ENCODE results near the gene DRC3.

Gene DRC3

DNA sequence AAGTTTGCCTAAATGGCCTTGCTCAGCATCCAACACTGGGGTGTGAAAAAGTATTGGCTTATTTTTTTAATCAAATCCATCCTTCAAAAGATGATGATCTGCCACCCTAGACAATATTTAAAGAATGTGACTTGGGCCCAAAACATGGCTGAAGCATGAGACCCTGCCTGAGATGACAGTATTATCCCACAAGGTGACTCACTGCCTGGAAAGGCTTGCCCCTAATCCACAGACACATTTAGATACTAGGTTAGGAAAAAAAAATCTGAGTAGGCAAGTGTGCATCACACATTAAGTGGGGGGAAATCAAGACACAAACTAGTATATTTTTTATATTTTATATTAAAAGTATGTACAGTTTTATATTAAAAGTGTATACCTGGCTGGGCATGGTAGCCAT is 38.9 kb upstream of the DRC3 start:
- no peak overlapping the region for H3K9ac ChIP-seq (ENCODE audit: low read depth, low read length, poor library complexity, severe bottlenecking)
- no peak overlapping the region for H3K4me3 ChIP-seq (ENCODE audit: low read length, poor library complexity, severe bottlenecking)
- no peaks in the 10 kb centered on the region; the same call in 1 of the 2 replicates for H3K79me2 ChIP-seq (ENCODE audit: insufficient read depth, low read length)
- H3K36me3 ChIP-seq (ENCODE audit: insufficient read depth, low read length): no peaks in the 10 kb centered on the region
- TF ChIP-seq EZH2phosphoT487 (IDR thresholded peaks at IDR 0.05; ENCODE audit: borderline replicate concordance): no peak
- TF ChIP-seq, protein P1, sequence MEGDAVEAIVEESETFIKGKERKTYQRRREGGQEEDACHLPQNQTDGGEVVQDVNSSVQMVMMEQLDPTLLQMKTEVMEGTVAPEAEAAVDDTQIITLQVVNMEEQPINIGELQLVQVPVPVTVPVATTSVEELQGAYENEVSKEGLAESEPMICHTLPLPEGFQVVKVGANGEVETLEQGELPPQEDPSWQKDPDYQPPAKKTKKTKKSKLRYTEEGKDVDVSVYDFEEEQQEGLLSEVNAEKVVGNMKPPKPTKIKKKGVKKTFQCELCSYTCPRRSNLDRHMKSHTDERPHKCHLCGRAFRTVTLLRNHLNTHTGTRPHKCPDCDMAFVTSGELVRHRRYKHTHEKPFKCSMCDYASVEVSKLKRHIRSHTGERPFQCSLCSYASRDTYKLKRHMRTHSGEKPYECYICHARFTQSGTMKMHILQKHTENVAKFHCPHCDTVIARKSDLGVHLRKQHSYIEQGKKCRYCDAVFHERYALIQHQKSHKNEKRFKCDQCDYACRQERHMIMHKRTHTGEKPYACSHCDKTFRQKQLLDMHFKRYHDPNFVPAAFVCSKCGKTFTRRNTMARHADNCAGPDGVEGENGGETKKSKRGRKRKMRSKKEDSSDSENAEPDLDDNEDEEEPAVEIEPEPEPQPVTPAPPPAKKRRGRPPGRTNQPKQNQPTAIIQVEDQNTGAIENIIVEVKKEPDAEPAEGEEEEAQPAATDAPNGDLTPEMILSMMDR (conservative IDR thresholded peaks at IDR 0.05; ENCODE audit: low read length): no peak
- no peaks in the 10 kb centered on the region for H3K9me3 ChIP-seq (ENCODE audit: insufficient read depth, low read depth, low read length)
- no peak overlapping the region for H2AFZ ChIP-seq (ENCODE audit: low read length)
- no peaks in the 10 kb centered on the region for H3F3A ChIP-seq (ENCODE audit: low read depth)
- H3K4me2 ChIP-seq (ENCODE audit: low read depth, low read length, poor library complexity, severe bottlenecking): no peak overlapping the region
- H3K27me3 ChIP-seq (ENCODE audit: insufficient read depth, low read length, poor library complexity, severe bottlenecking): no peaks in the 10 kb centered on the region
- no peaks in the 10 kb centered on the region for H3K9me2 ChIP-seq (replicated peaks; ENCODE audit: low read depth, low read length)
- no peaks in the 10 kb centered on the region for H4K20me1 ChIP-seq (ENCODE audit: insufficient read depth, low read length, poor library complexity, severe bottlenecking)
- peaks cover 32% of the 10 kb centered on the region for H3K4me1 ChIP-seq (ENCODE audit: insufficient read depth, low read length, poor library complexity, severe bottlenecking)

DNA sequence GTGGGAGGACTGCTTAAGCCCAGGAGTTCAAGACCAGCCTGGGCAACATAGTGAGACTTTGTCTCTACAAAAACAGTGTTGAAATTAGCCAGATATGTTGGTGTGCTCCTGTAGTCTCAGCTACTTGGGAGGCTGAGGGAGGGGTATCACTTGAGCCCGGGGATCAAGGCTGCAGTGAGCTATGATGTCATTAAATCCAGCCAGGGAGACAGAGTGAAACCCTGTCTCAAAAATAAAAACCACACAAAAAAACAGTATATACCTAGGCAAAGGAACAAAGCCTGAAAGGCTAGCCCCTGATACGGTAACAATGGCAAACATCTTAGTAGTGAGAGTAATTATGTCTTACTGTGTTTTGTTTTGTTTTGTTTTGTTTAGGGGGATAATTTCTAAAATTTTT is 38.4 kb upstream of the DRC3 start:
- Histone ChIP-seq H3K9ac (ENCODE audit: low read depth, low read length, poor library complexity, severe bottlenecking) (no peak overlapping the region), H3K4me1 (ENCODE audit: insufficient read depth, low read length, poor library complexity, severe bottlenecking) (peaks cover 32% of the 10 kb centered on the region), H3K79me2 (ENCODE audit: insufficient read depth, low read length) (no peaks in the 10 kb centered on the region; the same call in 1 of the 2 replicates), H3K9me3 (ENCODE audit: insufficient read depth, low read depth, low read length) (no peaks in the 10 kb centered on the region), H3K4me3 (ENCODE audit: low read length, poor library complexity, severe bottlenecking) (no peak overlapping the region), H4K20me1 (ENCODE audit: insufficient read depth, low read length, poor library complexity, severe bottlenecking) (no peaks in the 10 kb centered on the region), H2AFZ (ENCODE audit: low read length) (no peak overlapping the region), H3K9me2 (replicated peaks; ENCODE audit: low read depth, low read length) (no peaks in the 10 kb centered on the region), H3F3A (ENCODE audit: low read depth) (no peaks in the 10 kb centered on the region), H3K27me3 (ENCODE audit: insufficient read depth, low read length, poor library complexity, severe bottlenecking) (no peaks in the 10 kb centered on the region), H3K4me2 (ENCODE audit: low read depth, low read length, poor library complexity, severe bottlenecking) (peak overlapping the region; percentile 36), H3K36me3 (ENCODE audit: insufficient read depth, low read length) (no peaks in the 10 kb centered on the region)
- no peak for TF ChIP-seq EZH2phosphoT487 (IDR thresholded peaks at IDR 0.05; ENCODE audit: borderline replicate concordance)
- TF ChIP-seq, protein P1 (conservative IDR thresholded peaks at IDR 0.05; ENCODE audit: low read length): no peak

DNA sequence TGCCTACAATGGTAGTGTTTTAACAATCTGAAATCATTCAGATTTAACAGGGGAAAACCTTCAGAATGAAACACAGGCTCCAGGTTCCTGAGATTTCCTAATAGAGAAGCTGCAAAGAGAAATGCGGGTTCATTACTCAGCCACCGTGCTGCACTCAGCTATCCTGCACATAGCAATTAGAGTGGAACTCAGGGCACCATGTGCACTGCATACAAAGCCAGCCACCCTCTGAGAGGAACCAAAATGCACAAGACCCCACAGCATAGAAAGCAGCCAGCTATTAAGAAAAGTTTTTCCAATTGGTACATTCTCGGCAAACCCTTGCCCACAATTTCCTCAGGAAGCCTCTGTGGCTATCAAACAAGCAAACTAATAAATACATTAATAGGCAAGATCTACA is 37.9 kb upstream of the DRC3 start:
- Histone ChIP-seq H3K79me2 (ENCODE audit: insufficient read depth, low read length) (no peaks in the 10 kb centered on the region; the same call in 1 of the 2 replicates), H2AFZ (ENCODE audit: low read length) (no peak overlapping the region), H3K27me3 (ENCODE audit: insufficient read depth, low read length, poor library complexity, severe bottlenecking) (no peaks in the 10 kb centered on the region), H3K4me1 (ENCODE audit: insufficient read depth, low read length, poor library complexity, severe bottlenecking) (peaks cover 32% of the 10 kb centered on the region), H3K9me2 (replicated peaks; ENCODE audit: low read depth, low read length) (no peaks in the 10 kb centered on the region), H3K9me3 (ENCODE audit: insufficient read depth, low read depth, low read length) (no peaks in the 10 kb centered on the region), H3K36me3 (ENCODE audit: insufficient read depth, low read length) (no peaks in the 10 kb centered on the region), H3K4me2 (ENCODE audit: low read depth, low read length, poor library complexity, severe bottlenecking) (peak overlapping the region; percentile 36), H3F3A (ENCODE audit: low read depth) (no peaks in the 10 kb centered on the region), H3K4me3 (ENCODE audit: low read length, poor library complexity, severe bottlenecking) (no peak overlapping the region), H4K20me1 (ENCODE audit: insufficient read depth, low read length, poor library complexity, severe bottlenecking) (no peaks in the 10 kb centered on the region), H3K9ac (ENCODE audit: low read depth, low read length, poor library complexity, severe bottlenecking) (no peak overlapping the region)
- TF ChIP-seq EZH2phosphoT487 (IDR thresholded peaks at IDR 0.05; ENCODE audit: borderline replicate concordance): no peak
- TF ChIP-seq, protein P1 (conservative IDR thresholded peaks at IDR 0.05; ENCODE audit: low read length): no peak

Data from Loucy (cell line).